A673 (cell line): ENCODE results near the gene ZNF81.

ENCODE experiments used
- EZH2 ChIP-seq: fragments of 200-600 bp; sonication (generic); IDR thresholded peaks from 2 replicates; pipeline ENCODE4 v1.6.1; 2017; ENCODE audit warnings: borderline replicate concordance, low read depth, mild to moderate bottlenecking, mixed read lengths, antibody characterized with exemption, low read length; ENCODE audit not compliant: poor library complexity, severe bottlenecking
- TF ChIP-seq, protein P1 (sequence below): fragments of 300-800, 200-600 bp; sonication (generic); conservative IDR thresholded peaks from 2 replicates; pipeline ENCODE4 v1.5.1; 2017; ENCODE audit warnings: low read depth, mild to moderate bottlenecking, antibody characterized with exemption, low read length, moderate library complexity, mixed read lengths

DNA sequence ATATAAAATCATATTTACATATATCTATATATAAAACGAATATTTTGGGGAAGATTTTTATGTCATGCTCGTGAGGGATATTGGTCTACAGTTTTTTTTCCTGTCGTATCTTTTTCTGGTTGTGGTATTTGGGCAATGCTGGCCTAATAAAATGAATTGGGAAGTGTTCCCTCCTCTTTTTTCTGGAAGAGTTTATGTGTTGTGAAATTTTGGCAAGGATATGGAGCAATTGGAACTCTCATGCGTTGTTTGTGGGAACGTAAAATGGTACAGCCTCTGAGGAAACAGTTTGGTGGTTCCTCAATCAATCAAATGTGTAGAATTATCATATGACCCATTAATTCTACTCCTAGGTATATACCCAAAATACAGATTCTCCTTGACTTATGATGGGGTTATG lies 97.2 kb downstream of the ZNF81 start:
- TF ChIP-seq, protein P1, sequence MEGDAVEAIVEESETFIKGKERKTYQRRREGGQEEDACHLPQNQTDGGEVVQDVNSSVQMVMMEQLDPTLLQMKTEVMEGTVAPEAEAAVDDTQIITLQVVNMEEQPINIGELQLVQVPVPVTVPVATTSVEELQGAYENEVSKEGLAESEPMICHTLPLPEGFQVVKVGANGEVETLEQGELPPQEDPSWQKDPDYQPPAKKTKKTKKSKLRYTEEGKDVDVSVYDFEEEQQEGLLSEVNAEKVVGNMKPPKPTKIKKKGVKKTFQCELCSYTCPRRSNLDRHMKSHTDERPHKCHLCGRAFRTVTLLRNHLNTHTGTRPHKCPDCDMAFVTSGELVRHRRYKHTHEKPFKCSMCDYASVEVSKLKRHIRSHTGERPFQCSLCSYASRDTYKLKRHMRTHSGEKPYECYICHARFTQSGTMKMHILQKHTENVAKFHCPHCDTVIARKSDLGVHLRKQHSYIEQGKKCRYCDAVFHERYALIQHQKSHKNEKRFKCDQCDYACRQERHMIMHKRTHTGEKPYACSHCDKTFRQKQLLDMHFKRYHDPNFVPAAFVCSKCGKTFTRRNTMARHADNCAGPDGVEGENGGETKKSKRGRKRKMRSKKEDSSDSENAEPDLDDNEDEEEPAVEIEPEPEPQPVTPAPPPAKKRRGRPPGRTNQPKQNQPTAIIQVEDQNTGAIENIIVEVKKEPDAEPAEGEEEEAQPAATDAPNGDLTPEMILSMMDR, result no peak
- TF ChIP-seq EZH2, result no peak
